SK-N-SH treated with all-trans-retinoic acid at 6 μM for 48 hours (cell line): ENCODE data around the gene LRP11.

Experiments used
- ATAC-seq: fragments of 200-7000 bp; cut with Tn5 transposase; 3 replicates; pipeline ENCODE4 v1.9.1; 2020; ENCODE audit warnings: mild to moderate bottlenecking, moderate library complexity
- BACH2 ChIP-seq: fragments of 250-450 bp; sonication (Bioruptor Pico); IDR thresholded peaks from 2 replicates; pipeline ENCODE4 v1.9.0; 2021; ENCODE audit warnings: mild to moderate bottlenecking, borderline replicate concordance
- CREB5 ChIP-seq: fragments of 250-450 bp; sonication (Bioruptor Pico); IDR thresholded peaks from 2 replicates; pipeline ENCODE4 v1.5.1; 2020; ENCODE audit warnings: low read depth, mild to moderate bottlenecking, moderate library complexity
- CSDC2 ChIP-seq: fragments of 250-450 bp; sonication (Bioruptor Pico); IDR thresholded peaks from 2 replicates; pipeline ENCODE4 v1.5.0; 2020; ENCODE audit warnings: mild to moderate bottlenecking, moderate library complexity
- GLIS3 ChIP-seq: fragments of 250-450 bp; sonication (Bioruptor Pico); IDR thresholded peaks from 2 replicates; pipeline ENCODE4 v1.5.0; 2020; ENCODE audit warnings: mild to moderate bottlenecking, moderate library complexity
- ISL1 ChIP-seq: fragments of 250-450 bp; sonication (Bioruptor Pico); IDR thresholded peaks from 2 replicates; pipeline ENCODE4 v2.1.2; 2022; ENCODE audit warnings: mild to moderate bottlenecking, moderate library complexity
- OSR1 ChIP-seq: fragments of 250-450 bp; sonication (Bioruptor Pico); IDR thresholded peaks from 2 replicates; pipeline ENCODE4 v1.8.0; 2022; ENCODE audit warnings: moderate library complexity, mild to moderate bottlenecking, inconsistent platforms
- PATZ1 ChIP-seq: fragments of 250-450 bp; sonication (Bioruptor Pico); IDR thresholded peaks from 2 replicates; pipeline ENCODE4 v1.8.0; 2020; ENCODE audit warnings: mild to moderate bottlenecking, moderate library complexity, borderline replicate concordance
- POU6F1 ChIP-seq: fragments of 250-450 bp; sonication (Bioruptor Pico); IDR thresholded peaks from 2 replicates; pipeline ENCODE4 v1.8.0; 2021; ENCODE audit warnings: low read depth, mild to moderate bottlenecking, moderate library complexity, borderline replicate concordance
- RARB ChIP-seq: fragments of 250-450 bp; sonication (Bioruptor Pico); IDR thresholded peaks from 2 replicates; pipeline ENCODE4 v1.8.0; 2021; ENCODE audit warnings: mild to moderate bottlenecking, moderate library complexity
- SNAI2 ChIP-seq: fragments of 250-450 bp; sonication (Bioruptor Pico); IDR thresholded peaks from 2 replicates; pipeline ENCODE4 v1.5.0; 2020; ENCODE audit warnings: mild to moderate bottlenecking, moderate library complexity
- TCF4 ChIP-seq: fragments of 250-450 bp; sonication (Bioruptor Pico); IDR thresholded peaks from 2 replicates; pipeline ENCODE4 v1.8.0; 2021; ENCODE audit warnings: mild to moderate bottlenecking, moderate library complexity, borderline replicate concordance
- TOX ChIP-seq: fragments of 250-450 bp; sonication (Bioruptor Pico); IDR thresholded peaks from 2 replicates; pipeline ENCODE4 v1.8.0; 2021; ENCODE audit warnings: mild to moderate bottlenecking, moderate library complexity, borderline replicate concordance
- ZC3H10 ChIP-seq: fragments of 250-450 bp; sonication (Bioruptor Pico); IDR thresholded peaks from 2 replicates; pipeline ENCODE4 v1.5.1; 2021; ENCODE audit warnings: mild to moderate bottlenecking, moderate library complexity
- ZFP3 ChIP-seq: fragments of 250-450 bp; sonication (Bioruptor Pico); IDR thresholded peaks from 2 replicates; pipeline ENCODE4 v1.5.0; 2020; ENCODE audit warnings: mild to moderate bottlenecking, moderate library complexity
- ZFP30 ChIP-seq: fragments of 450-650 bp; formaldehyde crosslinking; IDR thresholded peaks from 2 replicates; pipeline ENCODE4 v1.5.0; 2022; ENCODE audit warnings: mild to moderate bottlenecking, moderate library complexity
- ZNF565 ChIP-seq: fragments of 450-650 bp; formaldehyde crosslinking; conservative IDR thresholded peaks from 2 replicates; pipeline ENCODE4 v1.5.0; 2020; ENCODE audit warnings: low read depth, mild to moderate bottlenecking, moderate library complexity
- ZNF8 ChIP-seq: fragments of 450-650 bp; formaldehyde crosslinking; IDR thresholded peaks from 2 replicates; pipeline ENCODE4 v1.5.0; 2020; ENCODE audit warnings: mild to moderate bottlenecking, moderate library complexity
- TF ChIP-seq, protein P1 (sequence below): fragments of 250-450 bp; sonication (Bioruptor Pico); IDR thresholded peaks from 2 replicates; pipeline ENCODE4 v1.5.0; 2020; ENCODE audit warnings: mild to moderate bottlenecking, moderate library complexity
- TF ChIP-seq, protein P2 (sequence below): fragments of 250-450 bp; sonication (Bioruptor Pico); IDR thresholded peaks from 2 replicates; pipeline ENCODE4 v1.5.1; 2021; ENCODE audit warnings: mild to moderate bottlenecking, moderate library complexity

The LRP11 gene

DNA sequence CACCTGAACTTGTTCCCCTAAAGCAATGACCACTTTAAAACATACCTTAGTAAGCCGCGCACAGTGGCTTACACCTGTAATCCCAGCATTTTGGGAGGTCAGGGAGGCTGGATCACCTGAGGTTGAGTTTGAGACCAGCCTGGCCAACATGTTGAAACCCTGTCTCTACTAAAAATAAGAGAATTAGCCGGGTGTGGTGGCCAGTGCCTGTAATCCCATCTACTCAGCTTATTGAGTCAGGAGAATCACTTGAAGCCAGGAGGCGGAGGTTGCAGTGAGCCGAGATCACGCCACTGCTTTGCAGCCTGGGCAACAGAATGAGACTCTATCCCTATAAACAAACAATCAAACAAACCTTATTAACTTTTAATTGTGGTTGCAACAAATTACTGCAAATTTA is 35.3 kb upstream of the LRP11 start (continued):
- TF ChIP-seq, protein P1, sequence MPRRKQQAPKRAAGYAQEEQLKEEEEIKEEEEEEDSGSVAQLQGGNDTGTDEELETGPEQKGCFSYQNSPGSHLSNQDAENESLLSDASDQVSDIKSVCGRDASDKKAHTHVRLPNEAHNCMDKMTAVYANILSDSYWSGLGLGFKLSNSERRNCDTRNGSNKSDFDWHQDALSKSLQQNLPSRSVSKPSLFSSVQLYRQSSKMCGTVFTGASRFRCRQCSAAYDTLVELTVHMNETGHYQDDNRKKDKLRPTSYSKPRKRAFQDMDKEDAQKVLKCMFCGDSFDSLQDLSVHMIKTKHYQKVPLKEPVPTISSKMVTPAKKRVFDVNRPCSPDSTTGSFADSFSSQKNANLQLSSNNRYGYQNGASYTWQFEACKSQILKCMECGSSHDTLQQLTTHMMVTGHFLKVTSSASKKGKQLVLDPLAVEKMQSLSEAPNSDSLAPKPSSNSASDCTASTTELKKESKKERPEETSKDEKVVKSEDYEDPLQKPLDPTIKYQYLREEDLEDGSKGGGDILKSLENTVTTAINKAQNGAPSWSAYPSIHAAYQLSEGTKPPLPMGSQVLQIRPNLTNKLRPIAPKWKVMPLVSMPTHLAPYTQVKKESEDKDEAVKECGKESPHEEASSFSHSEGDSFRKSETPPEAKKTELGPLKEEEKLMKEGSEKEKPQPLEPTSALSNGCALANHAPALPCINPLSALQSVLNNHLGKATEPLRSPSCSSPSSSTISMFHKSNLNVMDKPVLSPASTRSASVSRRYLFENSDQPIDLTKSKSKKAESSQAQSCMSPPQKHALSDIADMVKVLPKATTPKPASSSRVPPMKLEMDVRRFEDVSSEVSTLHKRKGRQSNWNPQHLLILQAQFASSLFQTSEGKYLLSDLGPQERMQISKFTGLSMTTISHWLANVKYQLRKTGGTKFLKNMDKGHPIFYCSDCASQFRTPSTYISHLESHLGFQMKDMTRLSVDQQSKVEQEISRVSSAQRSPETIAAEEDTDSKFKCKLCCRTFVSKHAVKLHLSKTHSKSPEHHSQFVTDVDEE: no peak
- no peak for TF ChIP-seq RARB
- no peak for TF ChIP-seq OSR1 (CRISPR knock-in tag)
- no peak for TF ChIP-seq GLIS3
- TF ChIP-seq, all 23 proteins: peak for 0

DNA sequence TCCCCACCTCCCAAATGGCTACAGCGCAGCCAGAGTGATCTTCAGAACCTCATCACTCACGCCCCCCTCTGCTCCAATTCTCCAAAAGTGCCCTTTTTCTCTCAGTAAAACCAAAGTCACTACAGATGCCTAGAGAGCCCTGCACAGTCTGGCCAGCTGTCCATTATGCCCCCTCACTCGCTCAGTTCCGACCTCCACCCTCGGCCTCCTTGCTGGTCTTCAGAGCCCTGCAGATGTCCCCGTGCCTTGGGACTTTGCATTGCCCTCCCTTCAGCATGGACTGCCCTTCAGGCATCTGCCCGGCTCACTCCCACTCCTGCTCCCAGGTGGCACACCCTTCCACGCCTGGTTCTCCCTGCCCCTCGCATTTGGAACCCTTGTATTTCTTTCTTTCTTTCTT is 34.8 kb upstream of the LRP11 start:
- no peak for ATAC-seq

More for the DNA sequence above, 34.8 kb upstream of the LRP11 start:
- TF ChIP-seq, protein P2, sequence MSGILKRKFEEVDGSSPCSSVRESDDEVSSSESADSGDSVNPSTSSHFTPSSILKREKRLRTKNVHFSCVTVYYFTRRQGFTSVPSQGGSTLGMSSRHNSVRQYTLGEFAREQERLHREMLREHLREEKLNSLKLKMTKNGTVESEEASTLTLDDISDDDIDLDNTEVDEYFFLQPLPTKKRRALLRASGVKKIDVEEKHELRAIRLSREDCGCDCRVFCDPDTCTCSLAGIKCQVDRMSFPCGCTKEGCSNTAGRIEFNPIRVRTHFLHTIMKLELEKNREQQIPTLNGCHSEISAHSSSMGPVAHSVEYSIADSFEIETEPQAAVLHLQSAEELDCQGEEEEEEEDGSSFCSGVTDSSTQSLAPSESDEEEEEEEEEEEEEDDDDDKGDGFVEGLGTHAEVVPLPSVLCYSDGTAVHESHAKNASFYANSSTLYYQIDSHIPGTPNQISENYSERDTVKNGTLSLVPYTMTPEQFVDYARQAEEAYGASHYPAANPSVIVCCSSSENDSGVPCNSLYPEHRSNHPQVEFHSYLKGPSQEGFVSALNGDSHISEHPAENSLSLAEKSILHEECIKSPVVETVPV (CRISPR knock-in tag): no peak
- no peak for TF ChIP-seq CSDC2 (CRISPR knock-in tag)
- TF ChIP-seq ZFP3 (CRISPR knock-in tag): no peak
- no peak for TF ChIP-seq ZC3H10 (CRISPR knock-in tag)
- TF ChIP-seq GLIS3: no peak
- TF ChIP-seq CREB5 (CRISPR knock-in tag): no peak
- TF ChIP-seq SNAI2 (CRISPR knock-in tag): no peak
- no peak for TF ChIP-seq ISL1 (CRISPR knock-in tag)
- no peak for TF ChIP-seq ZNF565 (CRISPR knock-in tag)
- no peak for TF ChIP-seq RARB
- no peak for TF ChIP-seq ZFP30 (CRISPR knock-in tag)
- TF ChIP-seq OSR1 (CRISPR knock-in tag): no peak
- TF ChIP-seq TOX (CRISPR knock-in tag): no peak
- TF ChIP-seq POU6F1 (CRISPR knock-in tag): no peak
- TF ChIP-seq, protein P1: no peak
- TF ChIP-seq PATZ1 (CRISPR knock-in tag): no peak
- TF ChIP-seq ZNF8 (CRISPR knock-in tag): no peak
- TF ChIP-seq BACH2 (CRISPR knock-in tag): no peak
- no peak for TF ChIP-seq TCF4 (CRISPR knock-in tag)
